NCI-H2081 treated with DMSO at 0.1 percent for 48 hours (cell line): ENCODE measurements around the gene TSHZ3.

Experiments used
- DNase-seq: peaks from one replicate; lab custom pipeline; 2025; lab: John Stamatoyannopoulos, UW

TSHZ3 gene

GRCh38 chr19:31286491-31286890, 62.7 kb downstream of the TSHZ3 start:
- DNase-seq: no peak

- DNase-seq: no peak
Measured at GRCh38 chr19:31285744-31286143, 63.5 kb downstream of the TSHZ3 start.

GRCh38 chr19:31284621-31285020, 64.6 kb downstream of the TSHZ3 start:
- DNase-seq: no peak

- DNase-seq: no peak
Measured at GRCh38 chr19:31283701-31284100, 65.5 kb downstream of the TSHZ3 start.

- no peak for DNase-seq
Measured at GRCh38 chr19:31282346-31282745, 66.9 kb downstream of the TSHZ3 start.

GRCh38 chr19:31280287-31281006, 68.8 kb downstream of the TSHZ3 start:
- DNase-seq: no peak

- no peak for DNase-seq
Measured at GRCh38 chr19:31279436-31279765, 69.8 kb downstream of the TSHZ3 start.

- DNase-seq: no peak
Measured at GRCh38 chr19:31278555-31279435, 70.4 kb downstream of the TSHZ3 start.

GRCh38 chr19:31277516-31277915, 71.7 kb downstream of the TSHZ3 start:
- DNase-seq: no peak

GRCh38 chr19:31276831-31277230, 72.4 kb downstream of the TSHZ3 start:
- DNase-seq: no peak

- no peak for DNase-seq
Measured at GRCh38 chr19:31275068-31275334, 74.2 kb downstream of the TSHZ3 start.

GRCh38 chr19:31274251-31275067, 74.8 kb downstream of the TSHZ3 start:
- no peak for DNase-seq

- DNase-seq: no peak
Measured at GRCh38 chr19:31272583-31273106, 76.6 kb downstream of the TSHZ3 start.

- no peak for DNase-seq
Measured at GRCh38 chr19:31271306-31271911, 77.8 kb downstream of the TSHZ3 start.

- DNase-seq: no peak
Measured at GRCh38 chr19:31270897-31271296, 78.3 kb downstream of the TSHZ3 start.

GRCh38 chr19:31269425-31270127, 79.7 kb downstream of the TSHZ3 start:
- no peak for DNase-seq

GRCh38 chr19:31268751-31269383, 80.4 kb downstream of the TSHZ3 start:
- no peak for DNase-seq

- no peak for DNase-seq
Measured at GRCh38 chr19:31266731-31267130, 82.5 kb downstream of the TSHZ3 start.

- no peak for DNase-seq
Measured at GRCh38 chr19:31266196-31266595, 83.0 kb downstream of the TSHZ3 start.

- DNase-seq: no peak
Measured at GRCh38 chr19:31264041-31264778, 85.0 kb downstream of the TSHZ3 start.
